ENCODE data around the gene GABBR2. TPM values are rescaled to one million over a fixed set of nuclear protein-coding genes. Genes with fewer than 3 reads are reported as not detected.

The GABBR2 gene
- total RNA-seq, 2 experiments from 2014 or later: not detected

DNA sequence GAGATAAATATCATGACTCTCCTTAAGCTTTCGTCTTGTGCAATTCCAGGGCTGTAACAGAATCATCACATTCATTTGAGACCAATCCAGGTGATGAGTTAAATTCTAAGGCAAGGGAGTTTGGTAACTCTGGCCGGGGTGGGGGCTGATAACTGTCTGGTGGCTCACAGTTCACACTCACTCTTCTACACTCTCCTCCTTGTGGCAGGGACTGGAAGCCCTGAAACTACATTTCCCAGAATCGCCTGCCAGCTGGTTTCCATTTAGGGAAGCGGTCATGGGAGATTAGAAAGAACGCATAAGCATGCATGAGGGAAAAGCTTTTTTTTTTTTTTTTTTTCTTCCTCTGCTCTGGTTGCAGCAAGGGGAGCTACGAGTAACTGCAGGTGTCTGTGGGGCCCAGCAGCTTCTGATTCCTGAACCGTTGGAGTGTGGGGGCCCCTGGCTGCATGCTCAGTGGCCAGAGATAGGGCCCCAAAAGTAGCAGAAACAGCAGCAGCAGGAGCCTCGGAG is 298.5 kb downstream of the GABBR2 start:
- no TSS peak for BruUV-seq (replicated peaks)
- ChIA-PET POLR2A (interaction anchor here (0.5 to 1.5 kb wide), 4 partner anchors 15 to 81 kb away, joined by 3 to 5 read pairs (median 4); no protein-coding TSS in a partner anchor), CTCF (ENCODE audit: unreplicated experiment) (interaction anchor here (0.6 kb wide), 1 partner anchor 26 kb away, joined by 3 read pairs; no protein-coding TSS in a partner anchor)
- Histone ChIP-seq H3K9me2 (ENCODE audit: insufficient read depth, low read length) (no peaks in the 10 kb centered on the region), H3K79me2 (ENCODE audit: insufficient read depth, low read depth, low read length) (no peaks in the 10 kb centered on the region), H3K4me3 (ENCODE audit: low read depth, low read length, poor library complexity, severe bottlenecking) (no peak overlapping the region), H3K4me1 (ENCODE audit: insufficient read depth, low read length, poor library complexity, severe bottlenecking) (no peaks in the 10 kb centered on the region), H3K27ac (ENCODE audit: low read depth, low read length, poor library complexity, severe bottlenecking) (no peak overlapping the region), H3K36me3 (ENCODE audit: insufficient read depth, low read length) (no peaks in the 10 kb centered on the region), H3K9me3 (ENCODE audit: low read length) (no peaks in the 10 kb centered on the region), H2AFZ (ENCODE audit: low read length) (no peak overlapping the region), H3K4me2 (ENCODE audit: low read length) (no peak overlapping the region), H4K20me1 (ENCODE audit: insufficient read depth, low read length) (no peaks in the 10 kb centered on the region)
- TF ChIP-seq, protein P1, sequence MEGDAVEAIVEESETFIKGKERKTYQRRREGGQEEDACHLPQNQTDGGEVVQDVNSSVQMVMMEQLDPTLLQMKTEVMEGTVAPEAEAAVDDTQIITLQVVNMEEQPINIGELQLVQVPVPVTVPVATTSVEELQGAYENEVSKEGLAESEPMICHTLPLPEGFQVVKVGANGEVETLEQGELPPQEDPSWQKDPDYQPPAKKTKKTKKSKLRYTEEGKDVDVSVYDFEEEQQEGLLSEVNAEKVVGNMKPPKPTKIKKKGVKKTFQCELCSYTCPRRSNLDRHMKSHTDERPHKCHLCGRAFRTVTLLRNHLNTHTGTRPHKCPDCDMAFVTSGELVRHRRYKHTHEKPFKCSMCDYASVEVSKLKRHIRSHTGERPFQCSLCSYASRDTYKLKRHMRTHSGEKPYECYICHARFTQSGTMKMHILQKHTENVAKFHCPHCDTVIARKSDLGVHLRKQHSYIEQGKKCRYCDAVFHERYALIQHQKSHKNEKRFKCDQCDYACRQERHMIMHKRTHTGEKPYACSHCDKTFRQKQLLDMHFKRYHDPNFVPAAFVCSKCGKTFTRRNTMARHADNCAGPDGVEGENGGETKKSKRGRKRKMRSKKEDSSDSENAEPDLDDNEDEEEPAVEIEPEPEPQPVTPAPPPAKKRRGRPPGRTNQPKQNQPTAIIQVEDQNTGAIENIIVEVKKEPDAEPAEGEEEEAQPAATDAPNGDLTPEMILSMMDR (conservative IDR thresholded peaks at IDR 0.05; ENCODE audit: low read length): no peak
- no peak for TF ChIP-seq EZH2phosphoT487 (IDR thresholded peaks at IDR 0.05; ENCODE audit: borderline replicate concordance, low read depth, low read length)
- DNase-seq (ENCODE audit: low spot score): peak; percentile 4
- intact Hi-C loops (cut with micrococcal nuclease; ENCODE audit: unreplicated experiment): no loop called here

DNA sequence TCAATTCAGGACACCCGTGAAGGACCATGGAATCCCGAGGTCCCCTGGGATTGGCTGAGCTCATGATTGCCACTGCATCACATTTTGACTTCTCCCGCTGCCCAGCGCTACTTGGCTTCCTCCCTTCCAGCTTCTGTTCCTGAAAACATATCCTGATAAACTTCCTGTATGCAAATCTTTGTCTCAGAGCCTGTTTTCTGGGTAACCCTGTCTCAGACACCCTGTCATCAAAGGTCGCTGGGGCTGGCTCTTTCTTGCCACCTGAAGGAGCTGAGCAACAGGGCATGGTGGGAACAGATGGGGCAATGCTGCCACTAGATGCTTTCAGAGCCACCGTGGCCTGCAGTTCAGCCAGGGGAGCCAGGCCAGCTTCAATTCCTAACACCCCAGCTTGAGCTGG is 299.0 kb downstream of the GABBR2 start:
- Histone ChIP-seq H3K79me2 (ENCODE audit: insufficient read depth, low read depth, low read length) (no peaks in the 10 kb centered on the region), H2AFZ (ENCODE audit: low read length) (no peak overlapping the region), H3K27ac (ENCODE audit: low read depth, low read length, poor library complexity, severe bottlenecking) (no peak overlapping the region), H3K9me2 (ENCODE audit: insufficient read depth, low read length) (no peaks in the 10 kb centered on the region), H3K4me3 (ENCODE audit: low read depth, low read length, poor library complexity, severe bottlenecking) (no peak overlapping the region), H3K36me3 (ENCODE audit: insufficient read depth, low read length) (no peaks in the 10 kb centered on the region), H3K4me2 (ENCODE audit: low read length) (no peak overlapping the region), H4K20me1 (ENCODE audit: insufficient read depth, low read length) (no peaks in the 10 kb centered on the region), H3K9me3 (ENCODE audit: low read length) (no peaks in the 10 kb centered on the region), H3K4me1 (ENCODE audit: insufficient read depth, low read length, poor library complexity, severe bottlenecking) (no peaks in the 10 kb centered on the region)
- TF ChIP-seq, protein P1 (conservative IDR thresholded peaks at IDR 0.05; ENCODE audit: low read length): no peak
- TF ChIP-seq EZH2phosphoT487 (IDR thresholded peaks at IDR 0.05; ENCODE audit: borderline replicate concordance, low read depth, low read length): no peak
- ChIA-PET CTCF (ENCODE audit: unreplicated experiment) (interaction anchor here (0.6 kb wide), 1 partner anchor 26 kb away, joined by 3 read pairs; no protein-coding TSS in a partner anchor), POLR2A (interaction anchor here (0.5 to 1.5 kb wide), 3 partner anchors 36 to 81 kb away, joined by 4 to 5 read pairs (median 4); no protein-coding TSS in a partner anchor)
- no peak for DNase-seq (ENCODE audit: low spot score)
- no TSS peak for BruUV-seq (replicated peaks)
- intact Hi-C loops (cut with micrococcal nuclease; ENCODE audit: unreplicated experiment): no loop called here

DNA sequence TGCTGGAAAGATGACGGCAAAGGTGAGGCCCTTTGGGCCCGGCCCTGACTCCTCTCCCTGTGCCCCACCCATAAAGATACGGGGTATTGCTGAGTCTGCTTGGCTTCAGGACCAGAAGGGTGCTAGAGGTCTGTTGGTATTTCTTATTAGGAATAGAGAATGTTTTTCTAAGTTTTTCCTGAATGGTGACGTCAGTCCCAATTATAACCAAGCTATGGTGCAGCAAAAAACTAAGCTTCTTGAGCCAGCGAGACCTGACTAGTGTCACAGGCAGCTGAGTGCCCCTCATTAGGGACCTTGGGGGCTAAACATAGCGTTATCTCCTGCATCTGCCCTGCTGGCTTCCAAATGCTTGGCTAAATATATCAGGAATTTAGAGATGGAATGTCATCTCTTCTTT is 302.3 kb downstream of the GABBR2 start:
- intact Hi-C loops (cut with micrococcal nuclease; ENCODE audit: unreplicated experiment): no loop called here
- Histone ChIP-seq H3K4me2 (ENCODE audit: low read length) (no peak overlapping the region), H3K4me3 (ENCODE audit: low read depth, low read length, poor library complexity, severe bottlenecking) (no peak overlapping the region), H3K79me2 (ENCODE audit: insufficient read depth, low read depth, low read length) (no peaks in the 10 kb centered on the region), H3K9me2 (ENCODE audit: insufficient read depth, low read length) (no peaks in the 10 kb centered on the region), H3K36me3 (ENCODE audit: insufficient read depth, low read length) (no peaks in the 10 kb centered on the region), H3K9me3 (ENCODE audit: low read length) (no peaks in the 10 kb centered on the region), H3K4me1 (ENCODE audit: insufficient read depth, low read length, poor library complexity, severe bottlenecking) (no peaks in the 10 kb centered on the region), H2AFZ (ENCODE audit: low read length) (no peak overlapping the region), H4K20me1 (ENCODE audit: insufficient read depth, low read length) (no peaks in the 10 kb centered on the region), H3K27ac (ENCODE audit: low read depth, low read length, poor library complexity, severe bottlenecking) (no peak overlapping the region)
- ChIA-PET POLR2A (no interaction called here), CTCF (ENCODE audit: unreplicated experiment) (no interaction called here)
- DNase-seq (ENCODE audit: low spot score): no peak
- no peak for TF ChIP-seq EZH2phosphoT487 (IDR thresholded peaks at IDR 0.05; ENCODE audit: borderline replicate concordance, low read depth, low read length)
- TF ChIP-seq, protein P1 (conservative IDR thresholded peaks at IDR 0.05; ENCODE audit: low read length): no peak
- no TSS peak for BruUV-seq (replicated peaks)
